K562 (cell line): ENCODE results near the gene OR1D5. TPM values are rescaled to one million over a fixed set of nuclear protein-coding genes. Genes with fewer than 3 reads are reported as not detected.

ENCODE experiments used
- GABPA ChIP-seq: fragments of 200-800 bp; sonication (Bioruptor generic); conservative IDR thresholded peaks from 2 replicates; pipeline ENCODE4 v1.6.1; 2016; ENCODE audit warnings: low read depth, missing genetic modification characterization, missing compliant biosample characterization
- NFIC ChIP-seq: fragments of 450-650 bp; IDR thresholded peaks from 2 replicates; pipeline ENCODE4 v1.6.1; 2017; ENCODE audit warnings: mild to moderate bottlenecking, inconsistent platforms
- NFYB ChIP-seq: IDR thresholded peaks from 2 replicates; pipeline ENCODE4 v1.6.1; 2011; ENCODE audit warnings: mild to moderate bottlenecking, moderate library complexity; ENCODE audit not compliant: insufficient read length; ENCODE audit errors: extremely low read depth
- SMAD1 ChIP-seq: fragments of 150-350 bp; IDR thresholded peaks from 2 replicates; pipeline ENCODE4 v1.6.1; 2014; ENCODE audit warnings: low read length, low read depth; ENCODE audit not compliant: partially characterized antibody
- SMAD2 ChIP-seq: fragments of 150-350 bp; IDR thresholded peaks from 2 replicates; pipeline ENCODE4 v1.6.1; 2014; ENCODE audit warnings: low read depth, mild to moderate bottlenecking, low read length
- SP2 ChIP-seq: IDR thresholded peaks from 2 replicates; pipeline ENCODE4 v1.6.1; 2011; ENCODE audit warnings: mild to moderate bottlenecking, low read depth, low read length, moderate library complexity; ENCODE audit not compliant: poor library complexity, severe bottlenecking; ENCODE audit errors: extremely low read depth
- ZNF24 ChIP-seq: fragments of 450-650 bp; IDR thresholded peaks from 2 replicates; pipeline ENCODE4 v1.6.1; 2016
- ZNF551 ChIP-seq: fragments of 250-450 bp; sonication (Bioruptor Pico); IDR thresholded peaks from 2 replicates; pipeline ENCODE4 v1.5.0; 2021; ENCODE audit warnings: mild to moderate bottlenecking, moderate library complexity
- ZNF696 ChIP-seq: fragments of 250-450 bp; sonication (Bioruptor Pico); conservative IDR thresholded peaks from 2 replicates; pipeline ENCODE4 v1.4.0; 2020; ENCODE audit warnings: mild to moderate bottlenecking, moderate library complexity
- ZNF717 ChIP-seq: fragments of 250-450 bp; sonication (Bioruptor Pico); IDR thresholded peaks from 2 replicates; pipeline ENCODE4 v1.5.0; 2021
- polyA plus RNA-seq, 8 experiments: library from polyadenylated mRNA; depleted of rRNA in 4 of 8; stranded (reverse) in 5 of 8; unstranded in 3 of 8; fragments of >200 nt; fragmentation: Nextera tagmentation in 2 of 8; fragmentation: Illumina TruSeq in 1 of 8; extraction: Ambion mirVana in 2 of 8; extraction: Trizol in 1 of 8; gene quantifications; 2 replicates each; pipeline versions ENCODE4 v1.2.1 to v1.2.3, GENCODE V29; 2011 to 2014; ENCODE audit warnings: inconsistent platforms in 1 of 8, missing spikeins in 1 of 8
- total RNA-seq, 7 experiments: library from RNA; depleted of rRNA in 6 of 7; stranded (reverse); fragments of >200 nt in 6 of 7; fragmentation: Illumina TruSeq in 2 of 7; extraction: Trizol in 2 of 7; gene quantifications; 2 replicates each; pipeline versions ENCODE4 v1.2.1 to v1.2.3, GENCODE V29; 2011 to 2021; ENCODE audit warnings: low replicate concordance in 1 of 7
- TF ChIP-seq, protein P1 (sequence below): fragments of 250-450 bp; sonication (Bioruptor Pico); IDR thresholded peaks from 2 replicates; pipeline ENCODE4 v1.4.0; 2020
- TF ChIP-seq, protein P2 (sequence below): fragments of 450-650 bp; IDR thresholded peaks from 2 replicates; pipeline ENCODE4 v1.6.1; 2018; ENCODE audit warnings: mild to moderate bottlenecking, low read depth; ENCODE audit not compliant: partially characterized antibody
- TF ChIP-seq, protein P3 (sequence below): sonication (generic); formaldehyde crosslinking; IDR thresholded peaks from 2 replicates; pipeline ENCODE4 v1.8.0; 2022; ENCODE audit warnings: mild to moderate bottlenecking, missing genetic modification reagents
- TF ChIP-seq, protein P4 (sequence below): sonication (generic); formaldehyde crosslinking; IDR thresholded peaks from 2 replicates; pipeline ENCODE4 v1.8.1; 2023; ENCODE audit warnings: mild to moderate bottlenecking, missing genetic modification reagents

OR1D5 gene
- total and polyA plus RNA-seq, 9 of the 15 experiments (the other 6 are each of a cell fraction or from before 2014, with no cell fraction given), result not detected

DNA sequence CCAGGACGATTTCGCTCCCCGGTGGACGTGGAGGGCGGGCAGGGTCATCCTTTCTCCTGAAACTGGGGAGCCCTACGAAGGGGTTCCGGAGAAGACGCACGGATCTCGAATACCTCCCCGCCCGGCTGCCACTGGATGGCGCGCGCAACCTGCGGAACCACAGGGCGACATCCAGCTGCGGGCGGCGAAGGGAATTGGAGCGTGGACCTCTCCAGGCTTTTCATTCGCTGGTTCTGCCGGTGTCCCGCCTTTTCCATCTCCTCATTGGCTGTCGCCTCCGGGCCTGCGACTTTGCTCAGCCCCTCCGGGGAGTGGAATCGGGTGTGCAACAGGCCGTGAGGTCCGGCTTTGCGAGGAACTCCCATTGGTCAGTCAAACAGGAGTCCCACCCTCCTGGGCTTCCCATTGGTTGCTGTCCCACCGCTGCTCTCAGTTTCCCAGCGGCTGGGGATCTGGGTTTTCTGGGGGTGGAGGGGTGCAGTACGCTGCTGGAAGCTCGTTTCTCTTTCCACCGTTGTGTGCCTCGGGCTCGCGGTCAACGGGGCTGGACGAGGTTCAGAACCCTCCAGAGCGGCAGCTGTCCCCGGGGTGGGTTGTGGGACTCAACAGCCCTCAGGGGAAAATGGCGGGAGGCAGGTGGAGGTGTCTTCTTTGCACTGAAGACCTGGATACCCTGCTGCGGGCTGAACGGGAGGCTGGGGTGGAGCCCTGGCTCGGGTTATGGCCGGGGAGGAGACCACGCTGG is 14.5 kb downstream of the OR1D5 start (continued):
- TF ChIP-seq, protein P1, sequence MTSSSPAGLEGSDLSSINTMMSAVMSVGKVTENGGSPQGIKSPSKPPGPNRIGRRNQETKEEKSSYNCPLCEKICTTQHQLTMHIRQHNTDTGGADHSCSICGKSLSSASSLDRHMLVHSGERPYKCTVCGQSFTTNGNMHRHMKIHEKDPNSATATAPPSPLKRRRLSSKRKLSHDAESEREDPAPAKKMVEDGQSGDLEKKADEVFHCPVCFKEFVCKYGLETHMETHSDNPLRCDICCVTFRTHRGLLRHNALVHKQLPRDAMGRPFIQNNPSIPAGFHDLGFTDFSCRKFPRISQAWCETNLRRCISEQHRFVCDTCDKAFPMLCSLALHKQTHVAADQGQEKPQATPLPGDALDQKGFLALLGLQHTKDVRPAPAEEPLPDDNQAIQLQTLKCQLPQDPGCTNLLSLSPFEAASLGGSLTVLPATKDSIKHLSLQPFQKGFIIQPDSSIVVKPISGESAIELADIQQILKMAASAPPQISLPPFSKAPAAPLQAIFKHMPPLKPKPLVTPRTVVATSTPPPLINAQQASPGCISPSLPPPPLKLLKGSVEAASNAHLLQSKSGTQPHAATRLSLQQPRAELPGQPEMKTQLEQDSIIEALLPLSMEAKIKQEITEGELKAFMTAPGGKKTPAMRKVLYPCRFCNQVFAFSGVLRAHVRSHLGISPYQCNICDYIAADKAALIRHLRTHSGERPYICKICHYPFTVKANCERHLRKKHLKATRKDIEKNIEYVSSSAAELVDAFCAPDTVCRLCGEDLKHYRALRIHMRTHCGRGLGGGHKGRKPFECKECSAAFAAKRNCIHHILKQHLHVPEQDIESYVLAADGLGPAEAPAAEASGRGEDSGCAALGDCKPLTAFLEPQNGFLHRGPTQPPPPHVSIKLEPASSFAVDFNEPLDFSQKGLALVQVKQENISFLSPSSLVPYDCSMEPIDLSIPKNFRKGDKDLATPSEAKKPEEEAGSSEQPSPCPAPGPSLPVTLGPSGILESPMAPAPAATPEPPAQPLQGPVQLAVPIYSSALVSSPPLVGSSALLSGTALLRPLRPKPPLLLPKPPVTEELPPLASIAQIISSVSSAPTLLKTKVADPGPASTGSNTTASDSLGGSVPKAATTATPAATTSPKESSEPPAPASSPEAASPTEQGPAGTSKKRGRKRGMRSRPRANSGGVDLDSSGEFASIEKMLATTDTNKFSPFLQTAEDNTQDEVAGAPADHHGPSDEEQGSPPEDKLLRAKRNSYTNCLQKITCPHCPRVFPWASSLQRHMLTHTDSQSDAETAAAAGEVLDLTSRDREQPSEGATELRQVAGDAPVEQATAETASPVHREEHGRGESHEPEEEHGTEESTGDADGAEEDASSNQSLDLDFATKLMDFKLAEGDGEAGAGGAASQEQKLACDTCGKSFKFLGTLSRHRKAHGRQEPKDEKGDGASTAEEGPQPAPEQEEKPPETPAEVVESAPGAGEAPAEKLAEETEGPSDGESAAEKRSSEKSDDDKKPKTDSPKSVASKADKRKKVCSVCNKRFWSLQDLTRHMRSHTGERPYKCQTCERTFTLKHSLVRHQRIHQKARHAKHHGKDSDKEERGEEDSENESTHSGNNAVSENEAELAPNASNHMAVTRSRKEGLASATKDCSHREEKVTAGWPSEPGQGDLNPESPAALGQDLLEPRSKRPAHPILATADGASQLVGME (CRISPR knock-in tag), result no peak
- TF ChIP-seq, protein P2, sequence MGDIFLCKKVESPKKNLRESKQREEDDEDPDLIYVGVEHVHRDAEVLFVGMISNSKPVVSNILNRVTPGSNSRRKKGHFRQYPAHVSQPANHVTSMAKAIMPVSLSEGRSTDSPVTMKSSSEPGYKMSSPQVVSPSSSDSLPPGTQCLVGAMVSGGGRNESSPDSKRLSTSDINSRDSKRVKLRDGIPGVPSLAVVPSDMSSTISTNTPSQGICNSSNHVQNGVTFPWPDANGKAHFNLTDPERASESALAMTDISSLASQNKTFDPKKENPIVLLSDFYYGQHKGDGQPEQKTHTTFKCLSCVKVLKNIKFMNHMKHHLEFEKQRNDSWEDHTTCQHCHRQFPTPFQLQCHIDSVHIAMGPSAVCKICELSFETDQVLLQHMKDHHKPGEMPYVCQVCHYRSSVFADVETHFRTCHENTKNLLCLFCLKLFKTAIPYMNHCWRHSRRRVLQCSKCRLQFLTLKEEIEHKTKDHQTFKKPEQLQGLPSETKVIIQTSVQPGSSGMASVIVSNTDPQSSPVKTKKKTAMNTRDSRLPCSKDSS, result no peak
- TF ChIP-seq, protein P3, sequence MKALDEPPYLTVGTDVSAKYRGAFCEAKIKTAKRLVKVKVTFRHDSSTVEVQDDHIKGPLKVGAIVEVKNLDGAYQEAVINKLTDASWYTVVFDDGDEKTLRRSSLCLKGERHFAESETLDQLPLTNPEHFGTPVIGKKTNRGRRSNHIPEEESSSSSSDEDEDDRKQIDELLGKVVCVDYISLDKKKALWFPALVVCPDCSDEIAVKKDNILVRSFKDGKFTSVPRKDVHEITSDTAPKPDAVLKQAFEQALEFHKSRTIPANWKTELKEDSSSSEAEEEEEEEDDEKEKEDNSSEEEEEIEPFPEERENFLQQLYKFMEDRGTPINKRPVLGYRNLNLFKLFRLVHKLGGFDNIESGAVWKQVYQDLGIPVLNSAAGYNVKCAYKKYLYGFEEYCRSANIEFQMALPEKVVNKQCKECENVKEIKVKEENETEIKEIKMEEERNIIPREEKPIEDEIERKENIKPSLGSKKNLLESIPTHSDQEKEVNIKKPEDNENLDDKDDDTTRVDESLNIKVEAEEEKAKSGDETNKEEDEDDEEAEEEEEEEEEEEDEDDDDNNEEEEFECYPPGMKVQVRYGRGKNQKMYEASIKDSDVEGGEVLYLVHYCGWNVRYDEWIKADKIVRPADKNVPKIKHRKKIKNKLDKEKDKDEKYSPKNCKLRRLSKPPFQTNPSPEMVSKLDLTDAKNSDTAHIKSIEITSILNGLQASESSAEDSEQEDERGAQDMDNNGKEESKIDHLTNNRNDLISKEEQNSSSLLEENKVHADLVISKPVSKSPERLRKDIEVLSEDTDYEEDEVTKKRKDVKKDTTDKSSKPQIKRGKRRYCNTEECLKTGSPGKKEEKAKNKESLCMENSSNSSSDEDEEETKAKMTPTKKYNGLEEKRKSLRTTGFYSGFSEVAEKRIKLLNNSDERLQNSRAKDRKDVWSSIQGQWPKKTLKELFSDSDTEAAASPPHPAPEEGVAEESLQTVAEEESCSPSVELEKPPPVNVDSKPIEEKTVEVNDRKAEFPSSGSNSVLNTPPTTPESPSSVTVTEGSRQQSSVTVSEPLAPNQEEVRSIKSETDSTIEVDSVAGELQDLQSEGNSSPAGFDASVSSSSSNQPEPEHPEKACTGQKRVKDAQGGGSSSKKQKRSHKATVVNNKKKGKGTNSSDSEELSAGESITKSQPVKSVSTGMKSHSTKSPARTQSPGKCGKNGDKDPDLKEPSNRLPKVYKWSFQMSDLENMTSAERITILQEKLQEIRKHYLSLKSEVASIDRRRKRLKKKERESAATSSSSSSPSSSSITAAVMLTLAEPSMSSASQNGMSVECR (CRISPR knock-in tag), result no peak
- no peak for TF ChIP-seq ZNF696
- no peak for TF ChIP-seq ZNF551
- peak; percentile 49 for TF ChIP-seq SP2
- TF ChIP-seq NFYB, result peak; percentile 61
- TF ChIP-seq ZNF717, result no peak
- TF ChIP-seq NFIC, result no peak
- TF ChIP-seq SMAD2, result no peak
- TF ChIP-seq, protein P4, sequence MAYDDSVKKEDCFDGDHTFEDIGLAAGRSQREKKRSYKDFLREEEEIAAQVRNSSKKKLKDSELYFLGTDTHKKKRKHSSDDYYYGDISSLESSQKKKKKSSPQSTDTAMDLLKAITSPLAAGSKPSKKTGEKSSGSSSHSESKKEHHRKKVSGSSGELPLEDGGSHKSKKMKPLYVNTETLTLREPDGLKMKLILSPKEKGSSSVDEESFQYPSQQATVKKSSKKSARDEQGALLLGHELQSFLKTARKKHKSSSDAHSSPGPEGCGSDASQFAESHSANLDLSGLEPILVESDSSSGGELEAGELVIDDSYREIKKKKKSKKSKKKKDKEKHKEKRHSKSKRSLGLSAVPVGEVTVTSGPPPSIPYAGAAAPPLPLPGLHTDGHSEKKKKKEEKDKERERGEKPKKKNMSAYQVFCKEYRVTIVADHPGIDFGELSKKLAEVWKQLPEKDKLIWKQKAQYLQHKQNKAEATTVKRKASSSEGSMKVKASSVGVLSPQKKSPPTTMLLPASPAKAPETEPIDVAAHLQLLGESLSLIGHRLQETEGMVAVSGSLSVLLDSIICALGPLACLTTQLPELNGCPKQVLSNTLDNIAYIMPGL (CRISPR knock-in tag), result no peak
- peak; percentile 61 for TF ChIP-seq GABPA (tag)
- no peak for TF ChIP-seq SMAD1
- no peak for TF ChIP-seq ZNF24
